ENCODE results near the gene PNKP. TPM values are rescaled to one million over a fixed set of nuclear protein-coding genes. Genes with fewer than 3 reads are reported as not detected.
A peak's percentile ranks its signal among the peaks of the same experiment; 100 is the strongest.

The PNKP gene
- total and polyA plus RNA-seq, 10 of the 15 experiments (the other 5 are each of a cell fraction or from before 2014, with no cell fraction given): 2.9 to 82.3 (median 33.2) TPM

- TF ChIP-seq POLR2A (IDR thresholded peaks at IDR 0.05; ENCODE audit: low read depth, low read length): peak; percentile 54; the same call in 1 of the 2 replicates
- no peak for TF ChIP-seq SUPT20H (IDR thresholded peaks at IDR 0.05; ENCODE audit: borderline replicate concordance, control insufficient read depth, low read depth, low read length)
- TF ChIP-seq NR2C2 (IDR thresholded peaks at IDR 0.05; ENCODE audit: borderline replicate concordance, control insufficient read depth, insufficient read length, low read depth): no peak
- TF ChIP-seq SMAD5 (IDR thresholded peaks at IDR 0.05; ENCODE audit: low read depth): no peak
- no peak for TF ChIP-seq CHD1 (IDR thresholded peaks at IDR 0.05; ENCODE audit: low read depth, low read length)
- TF ChIP-seq LARP7 (IDR thresholded peaks at IDR 0.05): peak; percentile 60; the same call in 1 of the 2 replicates
- no peak for TF ChIP-seq ZNF622 (IDR thresholded peaks at IDR 0.05)
- TF ChIP-seq EED (IDR thresholded peaks at IDR 0.05; ENCODE audit: low read depth): no peak
- TF ChIP-seq SMARCA5 (IDR thresholded peaks at IDR 0.05): peak; percentile 95
- peak; percentile 41; the same call in 1 of the 2 replicates for TF ChIP-seq MLLT1 (IDR thresholded peaks at IDR 0.05)
- TF ChIP-seq SMC3 (IDR thresholded peaks at IDR 0.05; ENCODE audit: borderline replicate concordance, low read length): no peak
- TF ChIP-seq USF2 (IDR thresholded peaks at IDR 0.05; ENCODE audit: borderline replicate concordance, low read depth, low read length): no peak
- no peak for TF ChIP-seq NKRF (conservative IDR thresholded peaks at IDR 0.05)
- TF ChIP-seq ZNF207 (IDR thresholded peaks at IDR 0.05; ENCODE audit: borderline replicate concordance): no peak
- 0 out of 2 replicates have a peak, but pooled peaks have one; percentile 27 for TF ChIP-seq STAT3 (IDR thresholded peaks at IDR 0.05; ENCODE audit: low read depth, low read length)
- TF ChIP-seq RAD51 (IDR thresholded peaks at IDR 0.05): no peak
- peak; percentile 90 for TF ChIP-seq ZNF384 (IDR thresholded peaks at IDR 0.05; ENCODE audit: borderline replicate concordance, low read depth, low read length)
- TF ChIP-seq SMAD1 (IDR thresholded peaks at IDR 0.05; ENCODE audit: low read depth, partially characterized antibody): no peak
- TF ChIP-seq RUNX3 (IDR thresholded peaks at IDR 0.05; ENCODE audit: low read length): peak; percentile 70
- 0 out of 2 replicates have a peak, but pooled peaks have one; percentile 30 for TF ChIP-seq MTA3 (IDR thresholded peaks at IDR 0.05; ENCODE audit: borderline replicate concordance, low read length)
- TF ChIP-seq IRF5 (IDR thresholded peaks at IDR 0.05; ENCODE audit: borderline replicate concordance): no peak
These were observed 39.6 kb upstream of the PNKP start (continued) for GRCh38 chr19:49906879-49907564.
